Non-pigmented ciliary epithelial cell (primary cell): ENCODE results near the gene MTHFD2.
A peak's percentile ranks its signal among the peaks of the same experiment; 100 is the strongest.
"Not testable (repeated sequence)": the region's sequence is repeated elsewhere in the genome, so short reads cannot be mapped to it uniquely, and the experiment has no call there.

Source experiments
- DNase-seq: peaks from one replicate; pipeline ENCODE4 v3.0.0-alpha.2; 2010; ENCODE audit warnings: low read depth

MTHFD2 gene

GRCh38 chr2:74198461-74199274 lies at the start of gene MTHFD2:
Gene MTHFD2, plus strand, starts transcription at chr2:74198615. Its CDS starts 27 bp downstream, at chr2:74198642.
- DNase-seq = peak; percentile 52

GRCh38 chr2:74149247-74149525 lies 49.2 kb upstream of the MTHFD2 start:
- DNase-seq = no peak

GRCh38 chr2:74149570-74150319 lies 48.7 kb upstream of the MTHFD2 start:
- no peak for DNase-seq

- no peak for DNase-seq
Measured at GRCh38 chr2:74152954-74153353, 45.5 kb upstream of the MTHFD2 start.

GRCh38 chr2:74155830-74156229 lies 42.6 kb upstream of the MTHFD2 start:
- no peak for DNase-seq

- DNase-seq = no peak
Measured at GRCh38 chr2:74162951-74163350, 35.5 kb upstream of the MTHFD2 start.

- no peak for DNase-seq
Measured at GRCh38 chr2:74164761-74165160, 33.7 kb upstream of the MTHFD2 start.

- DNase-seq = no peak
Measured at GRCh38 chr2:74168739-74169138, 29.7 kb upstream of the MTHFD2 start.

GRCh38 chr2:74174909-74175308 lies 23.5 kb upstream of the MTHFD2 start:
- DNase-seq = no peak

- no peak for DNase-seq
Measured at GRCh38 chr2:74177696-74178095, 20.7 kb upstream of the MTHFD2 start.

- peak; percentile 92 for DNase-seq
Measured at GRCh38 chr2:74178211-74179062, 20.0 kb upstream of the MTHFD2 start, which contains the start of gene MOB1A. Gene MOB1A, minus strand, starts transcription at chr2:74178879. Its CDS starts 205 bp downstream, at chr2:74178674.

GRCh38 chr2:74179063-74179865 lies 19.2 kb upstream of the MTHFD2 start:
- DNase-seq = no peak

GRCh38 chr2:74181739-74182138 lies 16.7 kb upstream of the MTHFD2 start:
- DNase-seq = no peak

- DNase-seq = no peak
Measured at GRCh38 chr2:74183878-74184277, 14.5 kb upstream of the MTHFD2 start.

GRCh38 chr2:74186038-74186437 lies 12.4 kb upstream of the MTHFD2 start:
- no peak for DNase-seq

GRCh38 chr2:74186706-74187105 lies 11.7 kb upstream of the MTHFD2 start:
- not testable (repeated sequence) for DNase-seq

- DNase-seq = no peak
Measured at GRCh38 chr2:74188018-74188601, 10.3 kb upstream of the MTHFD2 start.

GRCh38 chr2:74188696-74189095 lies 9.7 kb upstream of the MTHFD2 start:
- DNase-seq = no peak

GRCh38 chr2:74191596-74192380 lies 6.6 kb upstream of the MTHFD2 start:
- DNase-seq = no peak

GRCh38 chr2:74194799-74195198 lies 3.6 kb upstream of the MTHFD2 start:
- DNase-seq = no peak
